Peyer's patch (tissue), 4 donors: ENCODE results near the gene FAM117B.

Source experiments
- CTCF ChIP-seq, 6 experiments: fragments of 450-650 bp in 4 of 6; fragments of 200-600 bp in 2 of 6; sonication (generic) in 1 of 6; IDR thresholded peaks; one replicate each; pipeline ENCODE4 v1.5.1; 2017 to 2019; ENCODE audit warnings: antibody characterized with exemption in 6 of 6, mild to moderate bottlenecking in 3 of 6, moderate library complexity in 1 of 6
- POLR2A ChIP-seq, 2 donors: fragments of 450-650 bp; IDR thresholded peaks; one replicate each; pipeline ENCODE4 v1.5.1; 2017; ENCODE audit warnings: antibody characterized with exemption in 2 of 2, mild to moderate bottlenecking in 2 of 2, moderate library complexity in 2 of 2

GRCh38 chr2:202808754-202809153, 174.0 kb downstream of the FAM117B start:
- TF ChIP-seq CTCF (IDR thresholded peaks at IDR 0.05) (no peak), POLR2A (IDR thresholded peaks at IDR 0.05) (no peak)
